Astrocyte of the spinal cord (primary cell): ENCODE data around the gene KLHL8.

Source experiments
- DNase-seq: peaks from one replicate; pipeline ENCODE4 v3.0.0; 2011; ENCODE audit warnings: low read depth, low spot score
- H3K4me3 ChIP-seq: 2 replicates; pipeline ENCODE4 v1.5.1; 2011; ENCODE audit warnings: low read depth, mild to moderate bottlenecking, low read length, moderate library complexity
- in situ Hi-C: cut with HindIII; loops from 2 replicates; pipeline ENCODE4 v1.10.0; 2017; ENCODE audit warnings: low sequenced_read_pairs
- TF ChIP-seq, protein P1 (sequence below): IDR thresholded peaks from 2 replicates; pipeline ENCODE4 v1.5.1; 2012; ENCODE audit warnings: low read depth, mild to moderate bottlenecking, low read length, inconsistent platforms

KLHL8 gene

DNA sequence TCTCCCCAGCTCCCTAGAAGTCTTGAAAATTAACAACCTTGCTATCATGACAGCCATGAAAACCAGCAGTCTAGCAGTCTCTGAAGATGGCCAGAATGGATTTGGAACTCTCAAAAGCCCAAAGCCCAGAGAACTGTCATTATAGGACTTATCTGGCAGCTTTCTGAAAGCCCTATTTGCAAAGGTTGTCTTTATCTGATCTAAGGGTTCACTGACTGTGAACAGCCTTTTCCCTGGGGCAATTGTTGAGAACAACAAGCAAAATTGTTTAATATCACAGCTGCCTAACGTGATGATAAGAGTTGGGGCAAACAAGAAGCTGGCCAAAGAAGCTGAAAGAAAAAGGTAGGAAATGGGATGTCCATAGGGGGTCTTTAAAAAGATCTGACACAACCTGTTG lies 20.9 kb upstream of the KLHL8 start:
- TF ChIP-seq, protein P1, sequence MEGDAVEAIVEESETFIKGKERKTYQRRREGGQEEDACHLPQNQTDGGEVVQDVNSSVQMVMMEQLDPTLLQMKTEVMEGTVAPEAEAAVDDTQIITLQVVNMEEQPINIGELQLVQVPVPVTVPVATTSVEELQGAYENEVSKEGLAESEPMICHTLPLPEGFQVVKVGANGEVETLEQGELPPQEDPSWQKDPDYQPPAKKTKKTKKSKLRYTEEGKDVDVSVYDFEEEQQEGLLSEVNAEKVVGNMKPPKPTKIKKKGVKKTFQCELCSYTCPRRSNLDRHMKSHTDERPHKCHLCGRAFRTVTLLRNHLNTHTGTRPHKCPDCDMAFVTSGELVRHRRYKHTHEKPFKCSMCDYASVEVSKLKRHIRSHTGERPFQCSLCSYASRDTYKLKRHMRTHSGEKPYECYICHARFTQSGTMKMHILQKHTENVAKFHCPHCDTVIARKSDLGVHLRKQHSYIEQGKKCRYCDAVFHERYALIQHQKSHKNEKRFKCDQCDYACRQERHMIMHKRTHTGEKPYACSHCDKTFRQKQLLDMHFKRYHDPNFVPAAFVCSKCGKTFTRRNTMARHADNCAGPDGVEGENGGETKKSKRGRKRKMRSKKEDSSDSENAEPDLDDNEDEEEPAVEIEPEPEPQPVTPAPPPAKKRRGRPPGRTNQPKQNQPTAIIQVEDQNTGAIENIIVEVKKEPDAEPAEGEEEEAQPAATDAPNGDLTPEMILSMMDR: no peak
- H3K4me3 ChIP-seq: no peak overlapping the region
- no peak for DNase-seq
- in situ Hi-C loops: no loop called here

GRCh38 chr4:87240341-87240740 lies 19.9 kb upstream of the KLHL8 start:
- no peak overlapping the region for H3K4me3 ChIP-seq
- TF ChIP-seq, protein P1: no peak
- DNase-seq: no peak
- in situ Hi-C loops: no loop called here

DNA sequence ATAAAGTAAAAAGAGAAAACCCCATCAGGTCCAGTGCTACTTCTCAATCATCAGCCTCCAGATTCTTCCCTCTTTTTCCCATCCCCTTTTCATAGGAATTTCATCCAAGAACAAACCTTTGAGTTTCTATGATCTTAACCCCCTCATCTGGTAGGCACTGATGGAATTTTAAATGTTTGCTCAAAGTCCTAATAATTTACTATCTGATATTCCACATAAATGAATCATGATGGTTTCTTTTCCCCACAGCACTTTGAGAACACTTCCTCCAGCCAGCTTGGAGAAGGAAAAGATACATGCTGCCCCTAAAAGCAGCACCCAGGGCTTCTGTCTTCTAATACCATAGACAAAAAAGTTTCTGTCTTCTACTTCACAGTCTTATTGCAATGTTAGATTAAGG lies 19.4 kb upstream of the KLHL8 start:
- DNase-seq: no peak
- in situ Hi-C loops: no loop called here
- TF ChIP-seq, protein P1: no peak
- H3K4me3 ChIP-seq: no peak overlapping the region

GRCh38 chr4:87239194-87239593 lies 18.8 kb upstream of the KLHL8 start:
- in situ Hi-C loops: no loop called here
- no peak for DNase-seq
- no peak overlapping the region for H3K4me3 ChIP-seq
- TF ChIP-seq, protein P1: no peak

DNA sequence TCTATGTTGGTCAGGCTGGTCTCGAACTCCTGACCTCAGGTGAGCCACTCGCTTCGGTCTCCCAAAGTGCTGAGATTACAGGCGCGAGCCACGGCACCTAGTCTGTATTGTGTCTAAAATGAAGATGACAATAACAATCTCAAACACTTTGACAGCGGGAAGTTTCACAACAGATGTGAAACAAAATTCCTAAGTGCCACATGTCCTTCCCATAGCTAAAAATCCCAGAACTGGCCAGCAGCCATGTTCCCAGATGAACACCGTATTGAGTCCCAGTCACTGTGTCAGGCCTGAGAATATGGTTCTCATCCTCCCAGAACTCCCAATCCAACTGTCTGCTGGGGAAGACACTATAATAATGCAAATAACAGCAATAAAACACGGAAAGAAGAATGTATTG lies 16.4 kb upstream of the KLHL8 start:
- DNase-seq: no peak
- H3K4me3 ChIP-seq: no peak overlapping the region
- in situ Hi-C loops: no loop called here
- TF ChIP-seq, protein P1: no peak

GRCh38 chr4:87235020-87235671 lies 14.7 kb upstream of the KLHL8 start:
- peak overlapping the region; percentile 35 for H3K4me3 ChIP-seq
- in situ Hi-C loops: no loop called here
- no peak for DNase-seq
- TF ChIP-seq, protein P1: no peak
